Measurements from ENCODE around the gene BMAL1. TPM values are rescaled to one million over a fixed set of nuclear protein-coding genes. Genes with fewer than 3 reads are reported as not detected.
"Not testable (repeated sequence)": the region's sequence is repeated elsewhere in the genome, so short reads cannot be mapped to it uniquely, and the experiment has no call there.

Gene BMAL1
- total RNA-seq, 2 experiments from 2014 or later = 21.5 to 22.7 TPM

- ChIA-PET POLR2A (no interaction called here), CTCF (no interaction called here)
- Mint-ChIP-seq H3K4me1 (ENCODE audit: low read depth) (peaks cover 26% of the 10 kb centered on the region), H3K27ac (no peak overlapping the region), H3K4me3 (no peak overlapping the region), H3K27me3 (no peaks in the 10 kb centered on the region), H3K36me3 (ENCODE audit: low read depth) (peaks cover 30% of the 10 kb centered on the region), H3K9me3 (peaks cover 19% of the 10 kb centered on the region)
- ATAC-seq = no peak
- DNase-seq = no peak
- intact Hi-C loops (cut with micrococcal nuclease) = no loop called here
- no peak for TF ChIP-seq CTCF (IDR thresholded peaks at IDR 0.05)
These were observed 151.7 kb downstream of the BMAL1 start for GRCh38 chr11:13429288-13429687.

GRCh38 chr11:13429836-13430235 is 152.2 kb downstream of the BMAL1 start:
- CTCF ChIA-PET = no interaction called here
- H3K9me3 Mint-ChIP-seq = peaks cover 19% of the 10 kb centered on the region
- no peak overlapping the region for H3K4me3 Mint-ChIP-seq
- POLR2A ChIA-PET = no interaction called here
- intact Hi-C loops (cut with micrococcal nuclease) = no loop called here
- ATAC-seq = no peak
- no peak for DNase-seq
- peaks cover 27% of the 10 kb centered on the region for H3K4me1 Mint-ChIP-seq (ENCODE audit: low read depth)
- no peaks in the 10 kb centered on the region for H3K27me3 Mint-ChIP-seq
- H3K27ac Mint-ChIP-seq = no peak overlapping the region
- H3K36me3 Mint-ChIP-seq (ENCODE audit: low read depth) = peaks cover 34% of the 10 kb centered on the region
- no peak for TF ChIP-seq CTCF (IDR thresholded peaks at IDR 0.05)

- Mint-ChIP-seq H3K27ac (no peak overlapping the region), H3K27me3 (no peaks in the 10 kb centered on the region), H3K4me3 (no peak overlapping the region), H3K4me1 (ENCODE audit: low read depth) (peaks cover 27% of the 10 kb centered on the region), H3K36me3 (ENCODE audit: low read depth) (peaks cover 29% of the 10 kb centered on the region), H3K9me3 (peaks cover 5% of the 10 kb centered on the region)
- ChIA-PET POLR2A (interaction anchor here (1.0 to 1.1 kb wide), 2 partner anchors 21 to 29 kb away, joined by 3 to 4 read pairs; partner anchors contain the start of gene BTBD10), CTCF (no interaction called here)
- ATAC-seq = no peak
- intact Hi-C loops (cut with micrococcal nuclease) = no loop called here
- TF ChIP-seq CTCF (IDR thresholded peaks at IDR 0.05) = no peak
- DNase-seq = no peak
These were observed 155.8 kb downstream of the BMAL1 start for GRCh38 chr11:13433437-13433836.

GRCh38 chr11:13434247-13435205 is 156.9 kb downstream of the BMAL1 start:
- Mint-ChIP-seq H3K27me3 (no peaks in the 10 kb centered on the region), H3K36me3 (ENCODE audit: low read depth) (peaks cover 25% of the 10 kb centered on the region), H3K9me3 (peaks cover 4% of the 10 kb centered on the region), H3K4me3 (no peak overlapping the region), H3K27ac (peak overlapping the region; percentile 43), H3K4me1 (ENCODE audit: low read depth) (peaks cover 25% of the 10 kb centered on the region)
- no peak for DNase-seq
- no peak for ATAC-seq
- POLR2A ChIA-PET = no interaction called here
- intact Hi-C loops (cut with micrococcal nuclease) = no loop called here
- TF ChIP-seq CTCF (IDR thresholded peaks at IDR 0.05) = no peak
- CTCF ChIA-PET = interaction anchor here (0.9 kb wide), 1 partner anchor 49 kb away, joined by 3 read pairs; no protein-coding TSS in a partner anchor

GRCh38 chr11:13436836-13437235 is 159.2 kb downstream of the BMAL1 start:
- H3K27ac Mint-ChIP-seq; H3K4me3 Mint-ChIP-seq; intact Hi-C loops (cut with micrococcal nuclease); H3K27me3 Mint-ChIP-seq; H3K9me3 Mint-ChIP-seq; ATAC-seq; DNase-seq: not testable (repeated sequence)
- peaks cover 14% of the 10 kb centered on the region for H3K36me3 Mint-ChIP-seq (ENCODE audit: low read depth)
- POLR2A ChIA-PET = interaction anchor here (1.4 kb wide), 1 partner anchor 26 kb away, joined by 4 read pairs; the partner anchor contains the start of gene BTBD10
- H3K4me1 Mint-ChIP-seq (ENCODE audit: low read depth) = peaks cover 37% of the 10 kb centered on the region
- CTCF ChIA-PET = interaction anchor here (0.8 kb wide), 1 partner anchor 36 kb away, joined by 3 read pairs; no protein-coding TSS in a partner anchor

Other genes starting within 250 kb of the BMAL1 start
- 10 to 100 TPM; 17.5 to 20.5 TPM for gene BTBD10, start 185.4 kb downstream of the BMAL1 start, total RNA-seq
- not detected for gene PTH, start 218.2 kb downstream of the BMAL1 start, total RNA-seq